Measurements from ENCODE around the gene PIK3CD. TPM values are rescaled to one million over a fixed set of nuclear protein-coding genes. Genes with fewer than 3 reads are reported as not detected.
"Not testable (repeated sequence)": the region's sequence is repeated elsewhere in the genome, so short reads cannot be mapped to it uniquely, and the experiment has no call there.

PIK3CD gene
- total RNA-seq, 1 experiment from 2014 or later = 23.1 TPM

- no peak for ATAC-seq
- CTCF ChIA-PET = interaction anchor here (1.4 kb wide), 1 partner anchor 23 kb away, joined by 5 read pairs; no protein-coding TSS in a partner anchor
- Mint-ChIP-seq H3K27me3 (ENCODE audit: low read depth) (no peaks in the 10 kb centered on the region), H3K4me1 (peaks cover 64% of the 10 kb centered on the region), H3K4me3 (peak overlapping the region; percentile 29; the same call in 1 of the 2 replicates), H3K9me3 (peaks cover 4% of the 10 kb centered on the region; the same call in 1 of the 2 replicates), H3K27ac (peak overlapping the region; percentile 87), H3K36me3 (peaks cover 25% of the 10 kb centered on the region)
- TF ChIP-seq NR1H2 (CRISPR knock-in tag; IDR thresholded peaks at IDR 0.05) = no peak
- no peak for TF ChIP-seq HMGXB4 (CRISPR knock-in tag; IDR thresholded peaks at IDR 0.05)
- TF ChIP-seq GRHL2 (CRISPR knock-in tag; IDR thresholded peaks at IDR 0.05; ENCODE audit: insufficient replicate concordance, severe bottlenecking) = no peak
- no peak for TF ChIP-seq ZNF232 (CRISPR knock-in tag; IDR thresholded peaks at IDR 0.05)
- TF ChIP-seq AR (CRISPR knock-in tag; IDR thresholded peaks at IDR 0.05) = no peak
- DNase-seq (ENCODE audit: low spot score) = no peak
- POLR2A ChIA-PET = no interaction called here
Observed at GRCh38 chr1:9761855-9762254, 110.3 kb downstream of the PIK3CD start.

- H3K27me3 Mint-ChIP-seq (ENCODE audit: low read depth); ATAC-seq; H3K4me3 Mint-ChIP-seq; DNase-seq (ENCODE audit: low spot score); CTCF ChIA-PET; POLR2A ChIA-PET; H3K9me3 Mint-ChIP-seq: not testable (repeated sequence)
- peaks cover 23% of the 10 kb centered on the region for H3K36me3 Mint-ChIP-seq
- H3K27ac Mint-ChIP-seq = peak overlapping the region; percentile 63; the same call in 1 of the 2 replicates
- H3K4me1 Mint-ChIP-seq = peaks cover 66% of the 10 kb centered on the region
Observed at GRCh38 chr1:9762446-9762845, 110.9 kb downstream of the PIK3CD start.

GRCh38 chr1:9763914-9764313 lies 112.4 kb downstream of the PIK3CD start:
- ATAC-seq = no peak
- POLR2A ChIA-PET = no interaction called here
- Mint-ChIP-seq H3K4me1 (peaks cover 57% of the 10 kb centered on the region), H3K36me3 (peaks cover 14% of the 10 kb centered on the region), H3K9me3 (no peaks in the 10 kb centered on the region), H3K27me3 (ENCODE audit: low read depth) (no peaks in the 10 kb centered on the region), H3K27ac (no peak overlapping the region), H3K4me3 (no peak overlapping the region)
- CTCF ChIA-PET = interaction anchor here (0.6 to 1.0 kb wide), 3 partner anchors 43 to 64 kb away, joined by 3 to 4 read pairs (median 3); no protein-coding TSS in a partner anchor
- DNase-seq (ENCODE audit: low spot score) = no peak
- no peak for TF ChIP-seq FOXJ3 (CRISPR knock-in tag; IDR thresholded peaks at IDR 0.05; ENCODE audit: borderline replicate concordance)
- TF ChIP-seq USF2 (CRISPR knock-in tag; IDR thresholded peaks at IDR 0.05) = no peak
- no peak for TF ChIP-seq FOXP4 (CRISPR knock-in tag; IDR thresholded peaks at IDR 0.05)
- no peak for TF ChIP-seq ZNF281 (CRISPR knock-in tag; IDR thresholded peaks at IDR 0.05)
- TF ChIP-seq FOXK1 (CRISPR knock-in tag; IDR thresholded peaks at IDR 0.05) = no peak
- no peak for TF ChIP-seq CREM (CRISPR knock-in tag; IDR thresholded peaks at IDR 0.05)
- TF ChIP-seq ZNF138 (CRISPR knock-in tag; conservative IDR thresholded peaks at IDR 0.05) = no peak
- TF ChIP-seq CBFB (CRISPR knock-in tag; IDR thresholded peaks at IDR 0.05; ENCODE audit: low read depth) = no peak
- TF ChIP-seq ZNF532 (CRISPR knock-in tag; IDR thresholded peaks at IDR 0.05; ENCODE audit: borderline replicate concordance) = no peak
- no peak for TF ChIP-seq SMAD3 (CRISPR knock-in tag; IDR thresholded peaks at IDR 0.05; ENCODE audit: borderline replicate concordance)
- no peak for TF ChIP-seq NFYB (CRISPR knock-in tag; conservative IDR thresholded peaks at IDR 0.05; ENCODE audit: low read depth)
- TF ChIP-seq GTF2I (CRISPR knock-in tag; conservative IDR thresholded peaks at IDR 0.05) = no peak
